BE2C (cell line): ENCODE measurements around the gene GRIK4.

Experiments used
- DNase-seq: peaks from one replicate; pipeline ENCODE4 v3.0.0-alpha.2; 2020
- H3K27me3 ChIP-seq: fragments of 250-450 bp; sonication (Bioruptor Pico); 2 replicates; pipeline ENCODE4 v1.5.1; 2020; ENCODE audit warnings: mild to moderate bottlenecking
- H3K36me3 ChIP-seq: fragments of 250-450 bp; sonication (Bioruptor Pico); 2 replicates; pipeline ENCODE4 v1.5.1; 2020; ENCODE audit warnings: mild to moderate bottlenecking
- H3K4me1 ChIP-seq: fragments of 250-450 bp; sonication (Bioruptor Pico); 2 replicates; pipeline ENCODE4 v1.5.1; 2020
- H3K4me3 ChIP-seq: 2 replicates; pipeline ENCODE4 v1.5.1; 2011; ENCODE audit warnings: low read depth, low read length
- H3K9me3 ChIP-seq: fragments of 250-450 bp; sonication (Bioruptor Pico); 2 replicates; pipeline ENCODE4 v1.5.1; 2020
- TF ChIP-seq, protein P1 (sequence below): IDR thresholded peaks from 2 replicates; pipeline ENCODE4 v1.5.1; 2012; ENCODE audit warnings: mild to moderate bottlenecking, low read depth, low read length

The GRIK4 gene

DNA sequence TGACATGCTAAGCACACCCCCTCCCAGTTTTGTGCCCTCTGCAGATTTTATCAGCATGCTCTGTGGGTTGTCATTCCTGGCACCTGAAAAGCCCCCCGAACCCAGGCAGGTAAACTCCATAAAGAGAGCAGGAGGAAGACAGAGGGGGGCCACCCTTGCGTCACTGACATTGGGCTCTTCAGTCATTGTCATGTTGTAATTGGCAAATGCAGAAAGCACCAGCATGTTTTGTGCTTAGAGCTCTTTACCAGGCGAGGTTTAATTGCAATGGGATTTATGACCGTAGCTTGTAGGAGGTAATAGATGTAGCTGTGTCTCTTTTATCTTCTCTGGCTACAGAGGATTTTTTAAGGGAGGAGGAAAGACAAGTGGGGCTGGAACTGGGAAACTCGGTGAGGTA lies 201.7 kb downstream of the GRIK4 start:
- Histone ChIP-seq H3K9me3 (no peaks in the 10 kb centered on the region), H3K4me1 (no peaks in the 10 kb centered on the region), H3K27me3 (no peaks in the 10 kb centered on the region), H3K4me3 (no peak overlapping the region), H3K36me3 (no peaks in the 10 kb centered on the region)
- DNase-seq: no peak
- TF ChIP-seq, protein P1, sequence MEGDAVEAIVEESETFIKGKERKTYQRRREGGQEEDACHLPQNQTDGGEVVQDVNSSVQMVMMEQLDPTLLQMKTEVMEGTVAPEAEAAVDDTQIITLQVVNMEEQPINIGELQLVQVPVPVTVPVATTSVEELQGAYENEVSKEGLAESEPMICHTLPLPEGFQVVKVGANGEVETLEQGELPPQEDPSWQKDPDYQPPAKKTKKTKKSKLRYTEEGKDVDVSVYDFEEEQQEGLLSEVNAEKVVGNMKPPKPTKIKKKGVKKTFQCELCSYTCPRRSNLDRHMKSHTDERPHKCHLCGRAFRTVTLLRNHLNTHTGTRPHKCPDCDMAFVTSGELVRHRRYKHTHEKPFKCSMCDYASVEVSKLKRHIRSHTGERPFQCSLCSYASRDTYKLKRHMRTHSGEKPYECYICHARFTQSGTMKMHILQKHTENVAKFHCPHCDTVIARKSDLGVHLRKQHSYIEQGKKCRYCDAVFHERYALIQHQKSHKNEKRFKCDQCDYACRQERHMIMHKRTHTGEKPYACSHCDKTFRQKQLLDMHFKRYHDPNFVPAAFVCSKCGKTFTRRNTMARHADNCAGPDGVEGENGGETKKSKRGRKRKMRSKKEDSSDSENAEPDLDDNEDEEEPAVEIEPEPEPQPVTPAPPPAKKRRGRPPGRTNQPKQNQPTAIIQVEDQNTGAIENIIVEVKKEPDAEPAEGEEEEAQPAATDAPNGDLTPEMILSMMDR: no peak

DNA sequence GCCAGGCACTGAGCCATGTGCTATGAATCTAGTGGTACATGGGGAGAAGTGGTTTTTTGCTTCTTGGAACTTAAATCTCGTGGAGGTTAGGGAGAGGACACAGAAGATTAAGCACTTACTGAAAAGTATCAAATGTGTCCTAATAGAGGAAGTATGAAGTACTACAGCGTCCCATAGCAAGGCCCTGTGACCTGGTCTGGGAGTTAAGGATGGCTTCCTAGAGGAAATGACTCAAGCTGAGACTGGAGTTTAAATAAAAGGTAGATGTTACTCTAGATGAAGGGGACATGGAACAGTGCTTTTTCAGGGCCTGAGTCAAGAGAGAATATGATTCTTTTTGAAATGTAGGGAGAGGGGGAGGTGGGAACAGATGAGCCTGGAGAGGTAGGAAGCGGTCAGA lies 202.9 kb downstream of the GRIK4 start:
- no peak for DNase-seq
- Histone ChIP-seq H3K4me3 (no peak overlapping the region), H3K36me3 (no peaks in the 10 kb centered on the region), H3K4me1 (no peaks in the 10 kb centered on the region; the same call in 1 of the 2 replicates), H3K27me3 (no peaks in the 10 kb centered on the region), H3K9me3 (no peaks in the 10 kb centered on the region)
- TF ChIP-seq, protein P1: no peak

DNA sequence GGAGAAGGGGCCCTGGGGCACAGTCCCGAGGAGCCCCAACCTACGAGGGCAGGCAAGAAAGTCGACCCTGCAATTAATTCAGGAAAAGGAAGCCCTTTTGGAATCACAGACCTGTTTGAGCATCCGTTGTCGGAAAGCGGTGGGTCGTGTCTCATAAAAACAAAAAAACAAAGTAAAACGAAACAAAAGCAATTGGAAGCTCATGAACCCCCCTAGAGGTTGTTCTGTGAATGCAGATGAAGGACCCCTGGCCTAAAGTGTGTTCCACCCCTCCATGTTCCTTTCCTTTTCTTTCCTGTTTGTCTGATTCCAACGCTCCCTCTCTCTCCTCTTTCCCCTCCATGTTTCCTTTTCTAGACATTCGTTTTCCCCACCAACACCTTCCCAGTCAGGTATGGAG lies 203.7 kb downstream of the GRIK4 start:
- H3K9me3 ChIP-seq: no peaks in the 10 kb centered on the region
- H3K4me3 ChIP-seq: peak overlapping the region; percentile 58
- TF ChIP-seq, protein P1: peak; percentile 82
- no peaks in the 10 kb centered on the region; the same call in 1 of the 2 replicates for H3K4me1 ChIP-seq
- H3K36me3 ChIP-seq: no peaks in the 10 kb centered on the region
- no peak for DNase-seq
- no peaks in the 10 kb centered on the region for H3K27me3 ChIP-seq

DNA sequence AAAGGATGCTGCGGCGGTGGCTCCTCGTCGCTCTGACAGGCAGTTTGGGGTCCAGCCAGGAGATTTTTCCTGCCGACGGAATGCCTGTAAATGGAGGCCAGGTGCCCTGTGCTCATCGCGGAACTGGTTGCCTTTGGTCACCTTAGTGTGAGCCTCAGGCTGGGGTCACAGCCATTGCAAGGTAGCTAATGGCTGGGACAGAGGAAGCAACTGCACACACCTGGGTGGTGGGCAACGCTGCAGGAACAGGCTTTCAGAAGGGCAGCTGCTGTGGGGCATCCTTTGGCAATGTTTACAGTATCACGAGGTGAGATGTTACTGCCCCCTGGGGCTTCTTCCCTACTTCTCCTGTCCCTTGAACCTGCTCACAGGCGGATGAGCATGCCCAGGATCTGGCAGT lies 205.5 kb downstream of the GRIK4 start:
- TF ChIP-seq, protein P1: no peak
- Histone ChIP-seq H3K4me1 (no peaks in the 10 kb centered on the region; the same call in 1 of the 2 replicates), H3K4me3 (no peak overlapping the region), H3K36me3 (no peaks in the 10 kb centered on the region), H3K9me3 (no peaks in the 10 kb centered on the region), H3K27me3 (no peaks in the 10 kb centered on the region)
- DNase-seq: no peak

DNA sequence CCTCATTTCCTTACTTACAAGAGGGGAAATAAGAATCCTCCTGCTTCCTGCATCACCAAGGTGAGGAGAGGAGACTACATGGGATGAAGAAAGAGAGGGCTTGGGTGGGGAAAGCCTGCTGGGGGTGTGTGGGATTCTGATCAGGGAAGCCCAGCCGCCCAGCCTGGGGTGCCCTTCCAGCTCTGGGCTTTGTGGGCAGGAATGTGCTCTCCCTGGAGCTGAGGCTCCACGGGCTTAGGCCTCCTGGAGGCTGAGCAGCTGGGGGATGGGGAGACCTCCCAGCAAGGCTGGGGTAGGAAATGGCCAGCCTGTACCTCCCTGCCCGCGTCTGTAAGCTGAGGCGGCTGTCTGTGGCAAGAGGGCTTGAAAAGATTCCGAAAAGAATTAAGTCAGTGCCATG lies 206.1 kb downstream of the GRIK4 start:
- no peak overlapping the region for H3K4me3 ChIP-seq
- H3K27me3 ChIP-seq: no peaks in the 10 kb centered on the region
- TF ChIP-seq, protein P1: no peak
- H3K4me1 ChIP-seq: no peaks in the 10 kb centered on the region; the same call in 1 of the 2 replicates
- no peaks in the 10 kb centered on the region for H3K9me3 ChIP-seq
- DNase-seq: no peak
- no peaks in the 10 kb centered on the region for H3K36me3 ChIP-seq

DNA sequence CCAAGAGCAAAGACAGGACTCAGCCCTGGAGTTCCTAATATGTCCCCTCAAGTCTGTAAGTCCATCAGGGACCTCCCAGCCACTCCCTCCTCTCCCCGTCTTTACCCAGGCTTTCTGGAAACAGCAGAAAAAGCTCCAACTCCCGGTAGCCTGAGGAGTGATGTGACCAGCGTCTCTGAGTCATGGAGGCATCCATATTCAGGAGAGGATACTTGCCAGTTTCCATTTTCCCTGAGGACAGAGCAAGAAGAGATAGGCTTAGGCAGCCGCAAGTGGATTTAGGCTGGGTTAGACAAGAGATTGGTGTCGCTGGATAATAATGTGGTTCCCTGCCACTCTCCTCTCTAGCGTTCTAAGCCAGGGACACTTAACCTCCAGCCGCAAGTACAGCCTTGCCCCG lies 206.6 kb downstream of the GRIK4 start:
- no peaks in the 10 kb centered on the region; the same call in 1 of the 2 replicates for H3K4me1 ChIP-seq
- H3K36me3 ChIP-seq: no peaks in the 10 kb centered on the region
- H3K9me3 ChIP-seq: no peaks in the 10 kb centered on the region
- no peak for DNase-seq
- TF ChIP-seq, protein P1: no peak
- no peaks in the 10 kb centered on the region for H3K27me3 ChIP-seq
- no peak overlapping the region for H3K4me3 ChIP-seq
